Neural progenitor cell (in vitro differentiated cells): ENCODE results near the gene ARNT2.

Source experiments
- CTCF ChIP-seq: fragments of 200-600 bp; sonication (generic); IDR thresholded peaks from 2 replicates; pipeline ENCODE4 v1.5.1; 2017; ENCODE audit warnings: antibody characterized with exemption, mild to moderate bottlenecking
- EZH2 ChIP-seq: fragments of 200-600 bp; sonication (generic); IDR thresholded peaks from 2 replicates; pipeline ENCODE4 v1.6.1; 2017; ENCODE audit warnings: antibody characterized with exemption, mild to moderate bottlenecking, moderate library complexity
- EZH2phosphoT487 ChIP-seq: fragments of 200-600 bp; sonication (generic); IDR thresholded peaks from 2 replicates; pipeline ENCODE4 v1.6.1; 2017; ENCODE audit warnings: antibody characterized with exemption

- no peak for TF ChIP-seq CTCF
- TF ChIP-seq EZH2phosphoT487: no peak
- TF ChIP-seq EZH2: no peak
Observed at GRCh38 chr15:80577552-80578205, 173.5 kb downstream of the ARNT2 start.
